ENCODE data around the gene HS3ST2.

GRCh38 chr16:22937169-22937568, 123.2 kb downstream of the HS3ST2 start:
- TF ChIP-seq POLR2A (IDR thresholded peaks at IDR 0.05; ENCODE audit: low read depth, low read length) (no peak), SPI1 (IDR thresholded peaks at IDR 0.05; ENCODE audit: low read depth, low read length) (no peak)

Data from GM12891 (cell line).